WTC11 (cell line): ENCODE measurements around the gene PTPN6. TPM values are rescaled to one million over a fixed set of nuclear protein-coding genes. Genes with fewer than 3 reads are reported as not detected.

Experiments used
- ELF4 ChIP-seq: sonication (generic); formaldehyde crosslinking; IDR thresholded peaks from 2 replicates; pipeline ENCODE4 v1.8.1; 2022; ENCODE audit warnings: low read depth, mild to moderate bottlenecking, moderate library complexity, missing genetic modification reagents
- NFYB ChIP-seq: sonication (generic); formaldehyde crosslinking; conservative IDR thresholded peaks from 2 replicates; pipeline ENCODE4 v1.8.0; 2022; ENCODE audit warnings: low read depth, missing genetic modification reagents
- NR2C2 ChIP-seq: sonication (generic); formaldehyde crosslinking; IDR thresholded peaks from 2 replicates; pipeline ENCODE4 v1.8.0; 2022; ENCODE audit warnings: mild to moderate bottlenecking, missing genetic modification reagents
- OVOL2 ChIP-seq: fragments of 250-450 bp; sonication (Bioruptor Pico); IDR thresholded peaks from 2 replicates; pipeline ENCODE4 v1.9.0; 2021; ENCODE audit warnings: mild to moderate bottlenecking, borderline replicate concordance
- RELA ChIP-seq: sonication (generic); formaldehyde crosslinking; IDR thresholded peaks from 2 replicates; pipeline ENCODE4 v1.8.1; 2022; ENCODE audit warnings: missing genetic modification reagents, mild to moderate bottlenecking, borderline replicate concordance
- TCF7 ChIP-seq: sonication (generic); formaldehyde crosslinking; IDR thresholded peaks from 2 replicates; pipeline ENCODE4 v1.8.0; 2022; ENCODE audit warnings: mild to moderate bottlenecking, low read depth, missing genetic modification reagents, moderate library complexity
- ZNF219 ChIP-seq: sonication (generic); formaldehyde crosslinking; IDR thresholded peaks from 2 replicates; pipeline ENCODE4 v1.8.0; 2023; ENCODE audit warnings: missing genetic modification reagents, mild to moderate bottlenecking, borderline replicate concordance
- ZNF232 ChIP-seq: sonication (generic); formaldehyde crosslinking; IDR thresholded peaks from 2 replicates; pipeline ENCODE4 v1.8.0; 2022; ENCODE audit warnings: mild to moderate bottlenecking, missing genetic modification reagents
- ZNF671 ChIP-seq: fragments of 250-450 bp; sonication (Bioruptor Pico); IDR thresholded peaks from 2 replicates; pipeline ENCODE4 v1.8.0; 2021; ENCODE audit warnings: mild to moderate bottlenecking
- total RNA-seq: library from RNA; stranded (reverse); gene quantifications from 3 replicates; pipeline ENCODE4 v1.2.3, GENCODE V29; 2021
- TF ChIP-seq, protein P1 (sequence below): fragments of 250-450 bp; sonication (Bioruptor Pico); IDR thresholded peaks from 2 replicates; pipeline ENCODE4 v1.9.0; 2021; ENCODE audit warnings: mild to moderate bottlenecking, borderline replicate concordance
- TF ChIP-seq, protein P2 (sequence below): fragments of 250-450 bp; sonication (Bioruptor Pico); conservative IDR thresholded peaks from 2 replicates; pipeline ENCODE4 v1.9.0; 2021; ENCODE audit warnings: mild to moderate bottlenecking
- TF ChIP-seq, protein P3 (sequence below): fragments of 200-600 bp; IDR thresholded peaks from 2 replicates; pipeline ENCODE4 v1.8.0; 2022; ENCODE audit warnings: antibody characterized with exemption
- TF ChIP-seq, protein P4 (sequence below): sonication (generic); formaldehyde crosslinking; IDR thresholded peaks from 2 replicates; pipeline ENCODE4 v1.8.0; 2022; ENCODE audit warnings: mild to moderate bottlenecking, missing genetic modification reagents
- TF ChIP-seq, protein P5 (sequence below): sonication (generic); formaldehyde crosslinking; IDR thresholded peaks from 2 replicates; pipeline ENCODE4 v1.8.1; 2022; ENCODE audit warnings: mild to moderate bottlenecking, missing genetic modification reagents, moderate library complexity, borderline replicate concordance
- TF ChIP-seq, protein P6 (sequence below): sonication (generic); formaldehyde crosslinking; IDR thresholded peaks from 2 replicates; pipeline ENCODE4 v1.8.0; 2022; ENCODE audit warnings: mild to moderate bottlenecking, missing genetic modification reagents
- TF ChIP-seq, protein P7 (sequence below): fragments of 250-450 bp; sonication (Bioruptor Pico); IDR thresholded peaks from 2 replicates; pipeline ENCODE4 v2.1.2; 2022; ENCODE audit warnings: mild to moderate bottlenecking, moderate library complexity
- TF ChIP-seq, protein P8 (sequence below): sonication (generic); formaldehyde crosslinking; IDR thresholded peaks from 2 replicates; pipeline ENCODE4 v1.8.1; 2023; ENCODE audit warnings: mild to moderate bottlenecking, missing genetic modification reagents, moderate library complexity
- TF ChIP-seq, protein P9 (sequence below): sonication (generic); formaldehyde crosslinking; IDR thresholded peaks from 2 replicates; pipeline ENCODE4 v1.8.1; 2022; ENCODE audit warnings: missing genetic modification reagents, borderline replicate concordance
- TF ChIP-seq, protein P10 (sequence below): sonication (generic); formaldehyde crosslinking; IDR thresholded peaks from 2 replicates; pipeline ENCODE4 v1.8.0; 2023; ENCODE audit warnings: missing genetic modification reagents
- TF ChIP-seq, protein P11 (sequence below): fragments of 250-450 bp; sonication (Bioruptor Pico); IDR thresholded peaks from 2 replicates; pipeline ENCODE4 v1.9.0; 2021; ENCODE audit warnings: moderate library complexity, mild to moderate bottlenecking, inconsistent platforms, borderline replicate concordance

Gene PTPN6
- total RNA-seq, 1 experiment from 2014 or later, result 27.1 TPM

DNA sequence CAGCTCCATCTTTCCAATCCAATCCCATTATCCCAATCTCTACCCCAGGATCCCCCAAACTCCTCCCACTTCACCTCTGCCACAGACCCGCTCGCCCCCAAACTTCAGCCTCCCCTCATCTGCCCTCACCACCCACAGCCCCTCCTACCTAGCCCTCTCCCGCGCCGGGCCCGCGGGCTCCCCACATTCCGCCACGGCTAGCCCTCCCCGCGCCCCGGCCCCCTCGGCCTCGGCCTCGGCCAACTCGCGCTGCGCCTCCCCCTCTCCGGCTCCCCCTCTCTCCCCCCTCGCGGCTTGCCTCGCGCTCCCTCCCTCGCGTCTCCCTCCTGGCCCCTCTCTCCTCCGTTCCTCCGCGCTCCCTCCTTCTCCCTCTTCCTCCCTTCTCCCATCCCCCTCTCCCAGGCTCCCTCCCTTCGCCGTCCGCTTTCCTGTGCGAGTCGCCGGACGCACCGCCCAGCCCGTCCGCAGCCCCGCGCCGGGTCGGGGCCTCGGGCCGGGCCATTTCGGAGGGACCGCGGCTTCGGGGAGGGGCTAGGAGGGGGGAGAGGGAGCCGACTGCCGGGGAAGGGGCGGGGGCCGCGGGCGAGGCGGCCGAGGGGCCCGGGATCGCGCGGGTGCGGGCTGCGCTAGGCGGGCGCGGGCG lies 23.7 kb upstream of the PTPN6 start, which contains the start of gene ATN1 (continued):
- TF ChIP-seq, protein P1, sequence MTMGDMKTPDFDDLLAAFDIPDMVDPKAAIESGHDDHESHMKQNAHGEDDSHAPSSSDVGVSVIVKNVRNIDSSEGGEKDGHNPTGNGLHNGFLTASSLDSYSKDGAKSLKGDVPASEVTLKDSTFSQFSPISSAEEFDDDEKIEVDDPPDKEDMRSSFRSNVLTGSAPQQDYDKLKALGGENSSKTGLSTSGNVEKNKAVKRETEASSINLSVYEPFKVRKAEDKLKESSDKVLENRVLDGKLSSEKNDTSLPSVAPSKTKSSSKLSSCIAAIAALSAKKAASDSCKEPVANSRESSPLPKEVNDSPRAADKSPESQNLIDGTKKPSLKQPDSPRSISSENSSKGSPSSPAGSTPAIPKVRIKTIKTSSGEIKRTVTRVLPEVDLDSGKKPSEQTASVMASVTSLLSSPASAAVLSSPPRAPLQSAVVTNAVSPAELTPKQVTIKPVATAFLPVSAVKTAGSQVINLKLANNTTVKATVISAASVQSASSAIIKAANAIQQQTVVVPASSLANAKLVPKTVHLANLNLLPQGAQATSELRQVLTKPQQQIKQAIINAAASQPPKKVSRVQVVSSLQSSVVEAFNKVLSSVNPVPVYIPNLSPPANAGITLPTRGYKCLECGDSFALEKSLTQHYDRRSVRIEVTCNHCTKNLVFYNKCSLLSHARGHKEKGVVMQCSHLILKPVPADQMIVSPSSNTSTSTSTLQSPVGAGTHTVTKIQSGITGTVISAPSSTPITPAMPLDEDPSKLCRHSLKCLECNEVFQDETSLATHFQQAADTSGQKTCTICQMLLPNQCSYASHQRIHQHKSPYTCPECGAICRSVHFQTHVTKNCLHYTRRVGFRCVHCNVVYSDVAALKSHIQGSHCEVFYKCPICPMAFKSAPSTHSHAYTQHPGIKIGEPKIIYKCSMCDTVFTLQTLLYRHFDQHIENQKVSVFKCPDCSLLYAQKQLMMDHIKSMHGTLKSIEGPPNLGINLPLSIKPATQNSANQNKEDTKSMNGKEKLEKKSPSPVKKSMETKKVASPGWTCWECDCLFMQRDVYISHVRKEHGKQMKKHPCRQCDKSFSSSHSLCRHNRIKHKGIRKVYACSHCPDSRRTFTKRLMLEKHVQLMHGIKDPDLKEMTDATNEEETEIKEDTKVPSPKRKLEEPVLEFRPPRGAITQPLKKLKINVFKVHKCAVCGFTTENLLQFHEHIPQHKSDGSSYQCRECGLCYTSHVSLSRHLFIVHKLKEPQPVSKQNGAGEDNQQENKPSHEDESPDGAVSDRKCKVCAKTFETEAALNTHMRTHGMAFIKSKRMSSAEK, result no peak
- TF ChIP-seq, protein P2, sequence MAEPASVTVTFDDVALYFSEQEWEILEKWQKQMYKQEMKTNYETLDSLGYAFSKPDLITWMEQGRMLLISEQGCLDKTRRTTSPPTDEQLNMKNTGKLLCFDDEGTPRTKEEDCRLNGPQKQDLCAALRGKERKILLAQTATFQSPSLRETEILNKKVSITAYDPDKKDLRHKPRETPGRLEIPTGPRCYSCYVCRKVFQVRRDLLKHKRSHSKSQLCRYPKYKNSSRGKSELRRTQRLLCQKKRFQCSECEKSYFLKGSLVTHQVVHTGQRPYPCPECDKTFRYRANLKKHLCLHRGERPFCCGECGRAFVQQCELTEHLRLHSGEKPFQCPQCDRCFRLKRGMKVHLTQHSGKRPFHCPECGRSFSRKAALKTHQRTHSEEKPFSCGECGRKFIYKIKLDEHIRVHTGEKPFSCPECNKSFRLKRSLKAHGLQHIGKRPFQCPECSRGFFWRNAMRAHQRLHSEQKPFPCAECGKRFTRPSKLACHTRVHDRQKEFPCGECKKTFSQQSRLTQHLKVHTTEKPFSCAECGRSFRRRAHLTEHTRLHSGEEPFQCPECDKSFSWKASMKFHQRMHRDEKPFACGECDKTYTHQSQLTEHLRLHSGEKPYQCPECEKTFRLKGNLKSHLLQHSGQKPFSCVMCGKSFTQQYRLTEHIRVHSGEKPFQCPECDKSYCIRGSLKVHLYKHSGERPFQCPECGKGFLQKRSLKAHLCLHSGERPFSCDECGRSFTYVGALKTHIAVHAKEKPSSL (CRISPR knock-in tag), result no peak
- TF ChIP-seq ZNF232 (CRISPR knock-in tag) (no peak), ZNF671 (CRISPR knock-in tag) (no peak), OVOL2 (CRISPR knock-in tag) (no peak), NR2C2 (CRISPR knock-in tag) (no peak), NFYB (no peak), ZNF219 (CRISPR knock-in tag) (no peak), RELA (CRISPR knock-in tag) (no peak), ELF4 (CRISPR knock-in tag) (no peak), TCF7 (CRISPR knock-in tag) (0 out of 2 replicates have a peak, but pooled peaks have one; percentile 27)
- TF ChIP-seq, protein P3, sequence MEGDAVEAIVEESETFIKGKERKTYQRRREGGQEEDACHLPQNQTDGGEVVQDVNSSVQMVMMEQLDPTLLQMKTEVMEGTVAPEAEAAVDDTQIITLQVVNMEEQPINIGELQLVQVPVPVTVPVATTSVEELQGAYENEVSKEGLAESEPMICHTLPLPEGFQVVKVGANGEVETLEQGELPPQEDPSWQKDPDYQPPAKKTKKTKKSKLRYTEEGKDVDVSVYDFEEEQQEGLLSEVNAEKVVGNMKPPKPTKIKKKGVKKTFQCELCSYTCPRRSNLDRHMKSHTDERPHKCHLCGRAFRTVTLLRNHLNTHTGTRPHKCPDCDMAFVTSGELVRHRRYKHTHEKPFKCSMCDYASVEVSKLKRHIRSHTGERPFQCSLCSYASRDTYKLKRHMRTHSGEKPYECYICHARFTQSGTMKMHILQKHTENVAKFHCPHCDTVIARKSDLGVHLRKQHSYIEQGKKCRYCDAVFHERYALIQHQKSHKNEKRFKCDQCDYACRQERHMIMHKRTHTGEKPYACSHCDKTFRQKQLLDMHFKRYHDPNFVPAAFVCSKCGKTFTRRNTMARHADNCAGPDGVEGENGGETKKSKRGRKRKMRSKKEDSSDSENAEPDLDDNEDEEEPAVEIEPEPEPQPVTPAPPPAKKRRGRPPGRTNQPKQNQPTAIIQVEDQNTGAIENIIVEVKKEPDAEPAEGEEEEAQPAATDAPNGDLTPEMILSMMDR, result no peak
- TF ChIP-seq, protein P4, sequence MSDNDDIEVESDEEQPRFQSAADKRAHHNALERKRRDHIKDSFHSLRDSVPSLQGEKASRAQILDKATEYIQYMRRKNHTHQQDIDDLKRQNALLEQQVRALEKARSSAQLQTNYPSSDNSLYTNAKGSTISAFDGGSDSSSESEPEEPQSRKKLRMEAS (CRISPR knock-in tag), result no peak; the same call in 1 of the 2 replicates
- TF ChIP-seq, protein P5, sequence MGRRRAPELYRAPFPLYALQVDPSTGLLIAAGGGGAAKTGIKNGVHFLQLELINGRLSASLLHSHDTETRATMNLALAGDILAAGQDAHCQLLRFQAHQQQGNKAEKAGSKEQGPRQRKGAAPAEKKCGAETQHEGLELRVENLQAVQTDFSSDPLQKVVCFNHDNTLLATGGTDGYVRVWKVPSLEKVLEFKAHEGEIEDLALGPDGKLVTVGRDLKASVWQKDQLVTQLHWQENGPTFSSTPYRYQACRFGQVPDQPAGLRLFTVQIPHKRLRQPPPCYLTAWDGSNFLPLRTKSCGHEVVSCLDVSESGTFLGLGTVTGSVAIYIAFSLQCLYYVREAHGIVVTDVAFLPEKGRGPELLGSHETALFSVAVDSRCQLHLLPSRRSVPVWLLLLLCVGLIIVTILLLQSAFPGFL (CRISPR knock-in tag), result no peak
- TF ChIP-seq, protein P6, sequence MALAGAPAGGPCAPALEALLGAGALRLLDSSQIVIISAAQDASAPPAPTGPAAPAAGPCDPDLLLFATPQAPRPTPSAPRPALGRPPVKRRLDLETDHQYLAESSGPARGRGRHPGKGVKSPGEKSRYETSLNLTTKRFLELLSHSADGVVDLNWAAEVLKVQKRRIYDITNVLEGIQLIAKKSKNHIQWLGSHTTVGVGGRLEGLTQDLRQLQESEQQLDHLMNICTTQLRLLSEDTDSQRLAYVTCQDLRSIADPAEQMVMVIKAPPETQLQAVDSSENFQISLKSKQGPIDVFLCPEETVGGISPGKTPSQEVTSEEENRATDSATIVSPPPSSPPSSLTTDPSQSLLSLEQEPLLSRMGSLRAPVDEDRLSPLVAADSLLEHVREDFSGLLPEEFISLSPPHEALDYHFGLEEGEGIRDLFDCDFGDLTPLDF (CRISPR knock-in tag), result no peak
- TF ChIP-seq, protein P7, sequence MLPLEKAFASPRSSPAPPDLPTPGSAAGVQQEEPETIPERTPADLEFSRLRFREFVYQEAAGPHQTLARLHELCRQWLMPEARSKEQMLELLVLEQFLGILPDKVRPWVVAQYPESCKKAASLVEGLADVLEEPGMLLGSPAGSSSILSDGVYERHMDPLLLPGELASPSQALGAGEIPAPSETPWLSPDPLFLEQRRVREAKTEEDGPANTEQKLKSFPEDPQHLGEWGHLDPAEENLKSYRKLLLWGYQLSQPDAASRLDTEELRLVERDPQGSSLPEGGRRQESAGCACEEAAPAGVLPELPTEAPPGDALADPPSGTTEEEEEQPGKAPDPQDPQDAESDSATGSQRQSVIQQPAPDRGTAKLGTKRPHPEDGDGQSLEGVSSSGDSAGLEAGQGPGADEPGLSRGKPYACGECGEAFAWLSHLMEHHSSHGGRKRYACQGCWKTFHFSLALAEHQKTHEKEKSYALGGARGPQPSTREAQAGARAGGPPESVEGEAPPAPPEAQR (CRISPR knock-in tag), result no peak
- TF ChIP-seq, protein P8, sequence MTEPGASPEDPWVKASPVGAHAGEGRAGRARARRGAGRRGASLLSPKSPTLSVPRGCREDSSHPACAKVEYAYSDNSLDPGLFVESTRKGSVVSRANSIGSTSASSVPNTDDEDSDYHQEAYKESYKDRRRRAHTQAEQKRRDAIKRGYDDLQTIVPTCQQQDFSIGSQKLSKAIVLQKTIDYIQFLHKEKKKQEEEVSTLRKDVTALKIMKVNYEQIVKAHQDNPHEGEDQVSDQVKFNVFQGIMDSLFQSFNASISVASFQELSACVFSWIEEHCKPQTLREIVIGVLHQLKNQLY (CRISPR knock-in tag), result no peak
- TF ChIP-seq, protein P9, sequence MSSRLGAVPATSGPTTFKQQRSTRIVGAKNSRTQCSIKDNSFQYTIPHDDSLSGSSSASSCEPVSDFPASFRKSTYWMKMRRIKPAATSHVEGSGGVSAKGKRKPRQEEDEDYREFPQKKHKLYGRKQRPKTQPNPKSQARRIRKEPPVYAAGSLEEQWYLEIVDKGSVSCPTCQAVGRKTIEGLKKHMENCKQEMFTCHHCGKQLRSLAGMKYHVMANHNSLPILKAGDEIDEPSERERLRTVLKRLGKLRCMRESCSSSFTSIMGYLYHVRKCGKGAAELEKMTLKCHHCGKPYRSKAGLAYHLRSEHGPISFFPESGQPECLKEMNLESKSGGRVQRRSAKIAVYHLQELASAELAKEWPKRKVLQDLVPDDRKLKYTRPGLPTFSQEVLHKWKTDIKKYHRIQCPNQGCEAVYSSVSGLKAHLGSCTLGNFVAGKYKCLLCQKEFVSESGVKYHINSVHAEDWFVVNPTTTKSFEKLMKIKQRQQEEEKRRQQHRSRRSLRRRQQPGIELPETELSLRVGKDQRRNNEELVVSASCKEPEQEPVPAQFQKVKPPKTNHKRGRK, result no peak
- TF ChIP-seq, protein P10, sequence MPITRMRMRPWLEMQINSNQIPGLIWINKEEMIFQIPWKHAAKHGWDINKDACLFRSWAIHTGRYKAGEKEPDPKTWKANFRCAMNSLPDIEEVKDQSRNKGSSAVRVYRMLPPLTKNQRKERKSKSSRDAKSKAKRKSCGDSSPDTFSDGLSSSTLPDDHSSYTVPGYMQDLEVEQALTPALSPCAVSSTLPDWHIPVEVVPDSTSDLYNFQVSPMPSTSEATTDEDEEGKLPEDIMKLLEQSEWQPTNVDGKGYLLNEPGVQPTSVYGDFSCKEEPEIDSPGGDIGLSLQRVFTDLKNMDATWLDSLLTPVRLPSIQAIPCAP (CRISPR knock-in tag), result no peak
- TF ChIP-seq, protein P11, sequence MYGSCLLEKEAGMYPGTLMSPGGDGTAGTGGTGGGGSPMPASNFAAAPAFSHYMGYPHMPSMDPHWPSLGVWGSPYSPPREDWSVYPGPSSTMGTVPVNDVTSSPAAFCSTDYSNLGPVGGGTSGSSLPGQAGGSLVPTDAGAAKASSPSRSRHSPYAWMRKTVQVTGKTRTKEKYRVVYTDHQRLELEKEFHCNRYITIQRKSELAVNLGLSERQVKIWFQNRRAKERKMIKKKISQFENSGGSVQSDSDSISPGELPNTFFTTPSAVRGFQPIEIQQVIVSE (CRISPR knock-in tag), result no peak
